Stimulated activated CD4-positive, alpha-beta T cell treated with anti-CD3 and anti-CD28 coated beads, Interleukin-4, amount 100 ng/mL, for 4 hours (primary cell): ENCODE measurements around the gene CARNS1.
"Not testable (repeated sequence)": the region's sequence is repeated elsewhere in the genome, so short reads cannot be mapped to it uniquely, and the experiment has no call there.

Experiments
- DNase-seq, 2 experiments: peaks; one replicate each; pipeline ENCODE4 v3.0.0-alpha.2; 2020

Gene CARNS1

DNA sequence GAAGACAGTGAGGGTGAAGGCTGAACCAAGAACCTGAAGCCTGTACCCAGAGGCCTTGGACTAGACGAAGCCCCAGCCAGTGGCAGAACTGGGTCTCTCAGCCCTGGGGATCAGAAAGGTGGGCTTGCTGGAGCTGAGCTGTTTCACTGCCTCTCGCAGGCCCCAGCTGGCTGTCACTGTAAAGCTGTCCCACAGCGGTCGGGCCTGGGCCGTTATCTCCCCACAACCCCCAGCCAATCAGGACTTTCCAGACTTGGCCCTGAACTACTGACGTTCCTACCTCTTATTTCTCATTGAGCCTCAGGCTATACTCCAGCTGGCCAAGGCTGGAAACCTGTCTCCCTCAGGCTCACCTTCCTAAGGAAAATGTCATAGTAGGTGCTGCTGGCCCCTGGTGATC lies 17.9 kb upstream of the CARNS1 start:
- no peak for DNase-seq

- no peak for DNase-seq
Measured at GRCh38 chr11:67397986-67398660, 17.4 kb upstream of the CARNS1 start.

DNA sequence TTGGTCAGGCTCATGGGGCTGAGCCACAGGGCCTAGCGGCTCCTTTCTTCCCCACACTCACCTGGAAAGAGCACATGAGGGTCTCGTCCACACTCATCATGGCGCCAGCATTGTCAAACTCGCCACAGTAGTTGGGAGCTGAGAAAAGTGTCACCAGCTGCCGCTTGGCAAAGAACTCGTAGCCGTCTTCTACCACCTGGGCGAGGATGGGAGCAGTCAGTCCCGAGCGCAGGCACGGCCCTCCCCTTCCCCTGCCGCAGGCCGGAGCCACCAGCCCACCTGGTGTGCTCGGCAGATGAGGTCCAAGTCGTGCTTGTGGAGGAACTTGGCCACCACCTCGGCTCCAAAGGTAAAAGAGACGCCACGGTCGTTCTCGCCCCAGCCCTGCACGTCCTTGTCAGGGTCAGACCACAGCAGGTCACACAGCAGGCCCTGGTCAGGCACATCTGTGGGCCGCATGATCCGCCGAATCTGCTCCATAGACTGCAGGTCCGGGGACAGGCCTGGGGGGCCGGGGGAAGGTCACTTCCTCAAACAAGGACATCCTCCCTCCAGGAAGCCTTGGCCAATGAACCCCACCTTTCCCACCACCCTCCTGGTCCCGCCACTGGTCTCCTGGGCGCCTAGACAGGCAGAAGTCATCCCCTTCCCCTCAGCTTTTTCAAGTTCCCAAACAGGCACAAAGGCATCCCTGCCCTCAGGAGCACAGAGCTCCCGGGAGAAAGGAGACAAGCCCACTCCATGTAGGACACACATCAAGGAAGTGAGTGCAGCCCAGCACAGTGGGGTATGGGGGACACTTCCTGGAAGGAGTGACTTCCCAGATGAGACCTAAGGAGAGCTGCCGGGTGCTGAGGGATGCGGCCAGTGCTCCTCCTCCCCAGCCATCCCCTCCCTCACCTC lies 16.6 kb upstream of the CARNS1 start:
- DNase-seq = no peak

DNA sequence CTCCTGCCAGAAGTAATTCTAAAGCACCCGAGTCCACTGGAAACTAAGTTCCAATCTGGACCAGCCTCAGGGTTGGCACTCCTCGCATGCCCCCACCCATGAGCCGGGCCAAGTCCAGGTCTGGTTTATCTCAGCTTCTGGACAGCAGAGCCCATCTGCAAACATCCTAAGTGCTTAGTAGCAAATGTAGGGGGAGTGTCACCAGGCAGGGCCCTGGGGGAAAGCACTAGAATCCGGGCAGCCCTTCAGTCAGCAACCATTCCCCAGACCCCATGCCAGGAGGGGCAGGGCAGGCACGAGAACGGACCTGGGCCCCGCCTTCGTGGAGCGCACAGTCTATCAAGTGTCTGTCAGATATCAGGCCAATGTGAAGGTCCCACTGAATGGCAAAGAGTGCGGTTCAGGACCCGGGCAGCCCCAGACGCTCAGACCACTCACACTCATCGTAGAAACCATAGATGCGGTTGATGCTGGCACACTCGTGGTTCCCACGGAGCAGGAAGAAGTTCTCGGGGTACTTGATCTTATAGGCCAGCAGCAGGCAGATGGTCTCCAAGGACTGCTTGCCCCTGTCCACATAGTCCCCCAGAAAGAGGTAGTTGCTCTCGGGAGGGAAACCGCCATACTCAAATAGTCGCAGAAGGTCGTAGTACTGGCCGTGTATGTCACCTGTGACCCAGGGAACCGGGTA lies 15.1 kb upstream of the CARNS1 start:
- no peak for DNase-seq

GRCh38 chr11:67400942-67401494 lies 14.5 kb upstream of the CARNS1 start:
- DNase-seq = no peak

DNA sequence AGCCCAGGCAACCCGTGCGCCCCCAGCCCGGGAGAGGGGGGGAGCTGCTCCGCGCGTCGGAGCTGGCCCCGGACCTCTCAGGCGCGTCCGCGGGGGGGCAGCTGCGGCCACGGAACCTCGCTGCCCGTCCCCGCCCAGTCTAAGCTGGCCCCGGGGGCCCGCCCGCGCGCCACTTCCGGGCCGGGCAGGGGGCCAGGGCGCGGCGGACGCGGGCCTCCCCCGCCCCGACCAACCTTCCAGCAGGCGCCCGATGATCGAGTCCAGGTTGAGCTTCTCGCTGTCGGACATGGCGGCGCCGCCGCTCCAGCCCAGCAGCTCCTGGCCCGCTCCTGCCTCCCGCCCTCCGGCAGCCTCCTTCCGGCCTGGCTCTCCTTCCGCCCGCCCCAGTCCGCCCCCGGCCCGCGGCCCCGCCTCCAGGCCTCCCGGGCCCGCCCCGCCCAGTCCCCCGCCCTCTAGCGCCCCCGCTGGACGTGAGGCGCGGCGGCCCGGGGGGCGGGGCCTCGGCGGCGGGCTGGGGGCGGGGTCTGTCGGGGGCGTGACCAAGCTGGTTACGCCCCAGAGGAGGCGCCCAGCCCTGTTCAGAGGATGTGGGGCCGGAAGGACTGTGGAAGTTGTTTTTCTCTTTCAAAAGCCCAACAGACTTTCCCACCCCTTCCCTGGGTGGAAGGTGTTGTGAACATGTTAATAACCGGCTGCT lies 13.8 kb upstream of the CARNS1 start, which contains the start of gene PPP1CA:
Gene PPP1CA (minus strand): TSS at position 364 of the 697 bp plus-strand sequence. CDS start 76 bp downstream, at position 288.
- peak; percentile 85 to 94 for DNase-seq

DNA sequence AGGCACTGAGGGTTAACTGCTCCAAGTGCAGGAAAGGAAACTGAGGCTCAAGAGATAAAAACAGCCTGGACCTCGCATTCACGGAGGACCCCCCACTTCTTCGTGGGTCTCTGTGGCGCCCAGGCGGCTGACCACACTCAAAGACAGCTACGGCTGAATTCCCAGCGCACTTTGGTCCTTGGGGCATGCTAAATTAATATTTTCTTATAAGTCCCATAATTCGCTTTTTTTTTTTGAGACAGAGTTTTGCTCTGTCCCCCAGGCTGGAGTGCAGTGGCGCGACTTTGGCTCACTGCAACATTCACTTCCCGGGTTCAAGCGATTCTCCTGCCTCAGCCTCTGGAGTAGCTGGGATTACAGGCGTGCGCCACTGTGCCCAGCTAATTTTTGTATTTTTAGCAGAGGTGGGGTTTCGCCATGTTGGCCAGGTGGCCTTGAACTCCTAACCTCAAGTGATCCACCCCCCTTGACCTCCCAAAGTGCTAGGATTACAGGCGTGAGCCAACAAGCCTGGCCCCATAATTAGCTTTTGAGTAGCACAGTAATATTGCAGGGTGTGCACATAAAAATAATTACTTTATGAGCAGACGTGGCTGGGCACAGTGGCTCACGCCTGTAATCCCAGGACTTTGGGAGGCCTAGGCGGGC lies 13.2 kb upstream of the CARNS1 start:
- not testable (repeated sequence) for DNase-seq

GRCh38 chr11:67403085-67403484 lies 12.4 kb upstream of the CARNS1 start:
- not testable (repeated sequence) for DNase-seq

DNA sequence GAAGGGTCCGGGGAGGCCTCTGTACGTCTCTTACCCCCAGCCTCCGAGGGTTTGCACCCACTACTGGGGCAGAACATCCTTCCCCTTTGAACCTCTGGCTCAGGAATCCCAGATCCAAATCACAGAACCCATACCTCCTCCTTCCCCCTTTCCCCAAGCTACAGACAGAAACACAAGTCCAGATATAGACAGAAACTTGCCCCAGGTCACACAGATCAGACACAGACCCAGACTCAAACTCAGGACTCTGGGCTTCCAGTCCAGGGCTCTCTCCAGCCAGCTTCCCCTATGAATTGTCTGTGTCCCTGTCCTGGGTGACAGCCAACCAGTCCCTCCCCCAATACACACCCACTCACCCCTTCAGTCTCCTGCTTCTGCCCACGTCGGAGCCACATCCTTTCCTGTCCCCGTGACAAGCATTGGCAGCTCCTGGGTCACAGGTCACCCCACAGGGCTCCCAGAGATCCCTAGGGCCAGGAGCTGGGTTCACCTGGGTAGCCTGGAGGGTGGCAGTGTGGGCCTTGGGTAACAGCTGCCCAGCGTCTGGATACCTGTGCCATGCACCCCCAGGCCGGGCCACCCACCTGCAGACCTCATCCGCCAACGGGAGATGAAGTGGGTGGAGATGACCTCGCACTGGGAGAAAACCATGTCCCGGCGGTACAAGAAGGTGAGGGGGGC lies 10.8 kb upstream of the CARNS1 start:
- DNase-seq = peak; percentile 47 to 64

DNA sequence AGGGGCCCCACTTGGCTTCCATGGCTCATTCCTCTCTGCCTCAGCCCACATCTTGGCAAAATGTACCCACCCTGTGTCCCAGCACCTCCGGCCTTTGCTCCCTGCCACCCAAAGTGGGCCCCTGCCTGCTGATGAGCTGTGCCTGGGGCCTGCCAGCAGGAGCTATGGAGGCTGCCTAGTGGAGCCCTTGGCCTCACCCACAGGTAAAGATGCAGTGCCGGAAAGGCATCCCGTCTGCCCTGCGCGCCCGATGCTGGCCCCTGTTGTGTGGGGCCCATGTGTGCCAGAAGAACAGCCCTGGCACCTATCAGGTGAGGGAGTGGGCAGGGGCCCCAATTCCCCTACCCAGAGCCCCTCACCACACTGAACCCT lies 10.3 kb upstream of the CARNS1 start:
- DNase-seq = no peak

- no peak for DNase-seq
Measured at GRCh38 chr11:67405688-67406339, 9.7 kb upstream of the CARNS1 start.

DNA sequence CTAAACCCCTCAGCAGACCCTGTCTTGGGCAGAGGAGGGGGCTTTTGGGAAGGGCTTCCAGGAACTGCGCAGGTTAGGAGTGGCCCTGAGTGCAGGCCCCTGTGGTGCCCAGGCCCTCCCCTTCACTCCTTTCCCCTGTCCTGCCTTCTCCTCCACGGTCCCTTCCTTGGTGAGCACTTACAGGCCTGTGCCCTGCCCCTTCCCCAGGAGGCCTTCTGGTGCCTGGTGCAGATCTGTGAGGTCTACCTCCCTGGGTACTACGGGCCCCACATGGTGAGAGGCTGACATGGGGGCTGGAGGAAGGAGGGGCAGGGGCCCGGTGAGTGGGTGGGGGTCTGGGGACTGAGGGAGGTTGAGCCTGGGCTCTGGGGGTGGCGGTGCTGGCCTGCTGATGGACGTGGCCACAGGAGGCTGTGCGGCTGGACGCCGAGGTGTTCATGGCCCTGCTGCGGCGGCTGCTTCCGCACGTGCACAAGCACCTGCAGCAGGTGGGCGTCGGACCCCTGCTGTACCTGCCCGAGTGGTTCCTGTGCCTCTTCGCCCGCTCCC lies 9.0 kb upstream of the CARNS1 start:
- DNase-seq = no peak

GRCh38 chr11:67406969-67407687 lies 8.3 kb upstream of the CARNS1 start:
- no peak for DNase-seq

DNA sequence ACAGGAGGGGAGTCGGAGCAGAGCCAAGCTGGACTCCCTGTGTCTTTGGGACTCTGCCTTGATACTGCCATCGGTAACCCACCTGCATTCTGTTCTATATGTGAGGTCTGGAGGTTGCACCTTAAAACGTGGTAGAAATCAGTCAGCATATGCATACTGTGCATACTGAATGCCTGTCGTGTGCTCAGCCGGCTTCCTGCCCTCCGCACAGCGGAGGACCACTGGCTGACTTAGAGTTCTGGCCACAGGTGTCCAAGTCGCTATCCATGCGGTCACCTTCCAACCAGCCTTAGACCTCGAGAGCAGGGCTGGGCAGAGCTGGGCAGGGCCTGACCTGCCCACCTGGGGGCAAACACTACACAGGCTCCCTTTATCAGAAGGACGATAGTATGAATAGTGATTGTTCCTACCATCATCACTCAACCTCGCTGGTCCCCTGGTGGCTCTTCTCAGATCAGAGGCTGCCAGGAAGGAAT lies 7.8 kb upstream of the CARNS1 start:
- DNase-seq = no peak

- no peak for DNase-seq
Measured at GRCh38 chr11:67408437-67409200, 6.9 kb upstream of the CARNS1 start.

DNA sequence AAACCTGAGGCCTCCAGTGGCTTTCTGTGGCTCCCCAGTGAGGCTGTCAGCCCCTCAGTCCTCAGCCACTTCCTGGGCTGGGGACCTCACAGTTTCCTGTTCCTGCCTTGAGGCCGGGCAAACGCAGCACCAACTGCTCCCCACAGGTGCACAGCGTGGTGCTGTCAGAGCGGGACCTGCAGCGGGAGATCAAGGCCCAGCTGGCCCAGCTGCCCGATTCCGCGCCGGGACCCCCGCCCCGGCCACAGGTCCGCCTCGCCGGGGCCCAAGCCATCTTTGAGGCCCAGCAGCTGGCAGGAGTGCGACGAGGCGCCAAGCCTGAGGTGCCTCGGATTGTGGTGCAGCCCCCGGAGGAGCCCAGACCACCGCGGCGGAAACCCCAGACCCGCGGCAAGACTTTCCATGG lies 6.2 kb upstream of the CARNS1 start:
- peak in 1 of 2 experiments; percentile 56 for DNase-seq

DNA sequence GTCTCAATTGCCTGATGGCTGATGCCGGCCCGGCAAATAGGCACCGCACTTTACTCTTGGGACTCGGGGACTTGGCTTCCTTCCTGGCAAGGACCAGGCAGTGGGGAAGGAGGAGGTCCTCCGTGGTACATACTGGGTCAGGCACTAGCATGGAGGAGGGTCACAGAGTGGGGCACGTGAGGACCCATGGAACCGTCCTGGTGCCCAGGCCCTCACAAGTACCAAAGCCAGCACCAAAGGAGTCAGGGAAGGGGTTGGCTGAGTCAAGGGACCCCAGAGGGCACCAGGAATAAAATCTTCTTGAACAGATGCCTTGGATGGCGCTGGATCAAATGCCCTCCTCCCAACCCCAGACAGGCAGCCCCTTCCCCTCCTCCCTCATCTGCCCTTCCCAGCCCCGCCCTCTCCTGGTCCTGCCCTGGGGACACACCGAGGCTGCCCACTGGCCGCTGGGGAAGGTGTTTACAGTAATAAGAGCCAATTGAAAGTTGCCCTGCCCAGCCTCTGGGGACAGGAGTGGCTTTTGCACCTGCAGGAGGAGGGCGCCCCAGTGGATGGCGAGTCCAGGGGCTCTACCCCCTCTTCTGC lies 5.6 kb upstream of the CARNS1 start:
- no peak for DNase-seq

DNA sequence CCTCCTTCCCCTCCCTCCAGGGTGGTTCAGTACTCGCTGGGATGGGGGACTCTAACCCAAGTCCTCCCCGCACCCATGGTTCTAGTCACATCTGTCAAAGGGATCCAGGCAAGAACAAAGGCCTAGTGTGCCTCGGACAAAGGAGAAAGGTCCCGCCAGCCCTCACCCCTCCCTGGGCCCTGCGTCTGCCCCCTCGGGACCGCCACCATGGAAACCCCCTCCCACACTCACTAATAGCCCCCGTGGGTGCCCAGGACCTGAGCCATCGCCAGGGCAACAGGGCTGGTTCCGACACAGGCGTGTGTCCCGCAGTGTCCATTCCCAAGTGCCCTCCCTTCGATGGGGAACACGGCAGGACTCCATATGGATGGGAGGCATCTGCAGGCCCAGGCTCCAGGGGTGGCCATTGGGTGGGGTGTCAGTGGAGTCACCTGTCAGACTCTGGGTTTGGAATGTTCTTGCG lies 5.1 kb upstream of the CARNS1 start:
- DNase-seq = no peak
